HG02759 (cell line): ENCODE results near the gene STMP1.

Source experiments
- ATAC-seq: cut with Tn5 transposase; IDR thresholded peaks from one replicate; pipeline ENCODE4 v1.9.1; 2021; ENCODE audit warnings: mild to moderate bottlenecking, moderate library complexity; ENCODE audit not compliant: unreplicated experiment

The STMP1 gene

GRCh38 chr7:135718794-135719437, 56.6 kb downstream of the STMP1 start:
- no peak for ATAC-seq

- ATAC-seq = no peak
These were observed 57.4 kb downstream of the STMP1 start for GRCh38 chr7:135719688-135720087.

- no peak for ATAC-seq
These were observed 59.0 kb downstream of the STMP1 start for GRCh38 chr7:135721198-135721820.

- ATAC-seq = no peak
These were observed 61.1 kb downstream of the STMP1 start for GRCh38 chr7:135723411-135723810.
